ENCODE results near the gene SFMBT2. TPM values are rescaled to one million over a fixed set of nuclear protein-coding genes. Genes with fewer than 3 reads are reported as not detected.
A peak's percentile ranks its signal among the peaks of the same experiment; 100 is the strongest.

The SFMBT2 gene
- total and polyA plus RNA-seq, 10 of the 15 experiments (the other 5 are each of a cell fraction or from before 2014, with no cell fraction given), result 2.8 to 29.6 (median 15.1) TPM

DNA sequence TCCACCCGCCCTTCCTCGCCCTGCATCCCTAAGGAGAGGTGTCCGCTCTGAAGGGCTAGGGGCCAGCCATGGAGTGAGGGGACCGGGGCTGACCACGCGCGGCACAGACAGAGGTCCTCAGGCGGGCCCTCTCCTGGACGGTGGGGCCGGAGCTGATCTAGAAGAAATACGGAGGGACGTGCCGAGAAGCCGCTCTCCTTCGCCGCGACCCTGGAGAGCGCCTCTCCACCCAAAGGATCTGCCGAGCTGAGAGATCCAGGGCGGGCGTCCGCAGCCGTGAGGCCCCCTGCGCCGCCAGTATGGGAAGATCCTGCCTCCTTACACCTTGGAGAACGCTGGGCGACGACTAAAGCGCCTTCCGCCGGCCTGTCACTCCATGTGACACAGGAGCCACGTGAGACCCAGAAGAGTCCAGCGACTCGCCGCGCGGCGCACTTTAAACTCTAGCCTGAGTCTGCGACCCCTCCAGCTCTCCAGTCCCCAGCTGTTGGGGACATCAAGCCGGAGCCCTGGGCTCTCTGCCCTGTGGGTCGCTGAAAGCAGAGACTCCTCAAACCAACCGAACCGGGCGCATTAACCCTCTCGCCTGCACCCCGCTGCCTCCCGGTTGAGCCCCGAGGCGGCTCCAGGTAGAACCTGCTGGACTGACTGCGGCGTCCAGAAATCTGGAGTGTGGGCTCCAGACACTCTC is 1.5 kb upstream of the SFMBT2 start:
- ATAC-seq (no peak), DNase-seq (ENCODE audit: low read depth, low spot score) (no peak), FAIRE-seq (no peak)
- Histone ChIP-seq H3K4me2 (ENCODE audit: control insufficient read depth, insufficient read depth) (peak overlapping the region; percentile 100), H3K9ac (ENCODE audit: control insufficient read depth, insufficient read depth, low read length) (peak overlapping the region; percentile 38; the same call in 1 of the 2 replicates), H4K20me1 (ENCODE audit: control insufficient read depth, insufficient read depth) (no peaks in the 10 kb centered on the region), H3K27ac (ENCODE audit: control insufficient read depth, insufficient read depth) (no peak overlapping the region; the same call in 1 of the 2 replicates), H2AFZ (ENCODE audit: control insufficient read depth, low read depth, low read length) (peak overlapping the region; percentile 96), H3K9me3 (replicated peaks; ENCODE audit: control insufficient read depth, insufficient read depth, low read length) (no peaks in the 10 kb centered on the region), H3K4me3 (peak overlapping the region; percentile 100), H3K4me1 (ENCODE audit: control insufficient read depth, insufficient read depth, low read length) (peaks cover 17% of the 10 kb centered on the region), H3K27me3 (replicated peaks in 1 of 2; ENCODE audit: control insufficient read depth in 2 of 2, insufficient read depth in 2 of 2, low read length in 1 of 2) (no peaks in the 10 kb centered on the region), H3K36me3 (ENCODE audit: control insufficient read depth in 2 of 2, insufficient read depth in 2 of 2, low read length in 1 of 2) (no peaks in the 10 kb centered on the region), H3K79me2 (ENCODE audit: control insufficient read depth, insufficient read depth, low read length) (peaks cover 39% of the 10 kb centered on the region)
- ChIA-PET SMC1A (ENCODE audit: uncharacterized antibody, unreplicated experiment) (interaction anchor here (1.5 to 4.0 kb wide), 2 partner anchors 8 to 491 kb away, joined by 4 to 23 read pairs; no protein-coding TSS in a partner anchor), POLR2A (interaction anchor here (0.6 kb wide), 1 partner anchor 17 kb away, joined by 9 read pairs; no protein-coding TSS in a partner anchor), CTCF (interaction anchor here (1.0 to 2.0 kb wide), 4 partner anchors 8 to 735 kb away, joined by 3 to 13 read pairs (median 3); no protein-coding TSS in a partner anchor), RAD21 (ENCODE audit: unreplicated experiment) (interaction anchor here (0.7 to 3.6 kb wide), 9 partner anchors 8 to 492 kb away, joined by 3 to 13 read pairs (median 7); no protein-coding TSS in a partner anchor)
- intact Hi-C loops (cut with micrococcal nuclease; ENCODE audit: unreplicated experiment), result loop anchor here (5.0 kb wide), 1 partner anchor 110 kb away; no protein-coding TSS in a partner anchor
- no TSS peak for BruUV-seq (replicated peaks)
- in situ Hi-C loops (cut with MboI), result loop anchor here (25.0 kb wide), 1 partner anchor 750 kb away; no protein-coding TSS in a partner anchor
- 11% methylated on average over 51 of the region's 51 CpGs for WGBS (ENCODE audit: insufficient coverage, insufficient replicate concordance, low lambda C conversion rate, missing lambda C conversion rate)
- TF ChIP-seq CHD2 (IDR thresholded peaks at IDR 0.05; ENCODE audit: borderline replicate concordance, low read depth, low read length) (no peak), RBBP5 (conservative IDR thresholded peaks at IDR 0.05) (no peak), IKZF1 (conservative IDR thresholded peaks at IDR 0.05) (peak; percentile 15; the same call in 1 of the 2 replicates), SUZ12 (IDR thresholded peaks at IDR 0.05; ENCODE audit: unreplicated experiment) (no peak), NR2C2 (IDR thresholded peaks at IDR 0.05; ENCODE audit: borderline replicate concordance, control insufficient read depth, insufficient read length, low read depth) (no peak), NRF1 (conservative IDR thresholded peaks at IDR 0.05; ENCODE audit: low read depth, low read length) (no peak), PAX8 (IDR thresholded peaks at IDR 0.05) (no peak), DPF2 (IDR thresholded peaks at IDR 0.05) (no peak), BCL11A (IDR thresholded peaks at IDR 0.05; ENCODE audit: low read depth, low read length) (no peak), STAT3 (IDR thresholded peaks at IDR 0.05; ENCODE audit: low read depth, low read length) (no peak), SMC3 (IDR thresholded peaks at IDR 0.05; ENCODE audit: borderline replicate concordance, low read length) (no peak)
- TF ChIP-seq, protein P1, sequence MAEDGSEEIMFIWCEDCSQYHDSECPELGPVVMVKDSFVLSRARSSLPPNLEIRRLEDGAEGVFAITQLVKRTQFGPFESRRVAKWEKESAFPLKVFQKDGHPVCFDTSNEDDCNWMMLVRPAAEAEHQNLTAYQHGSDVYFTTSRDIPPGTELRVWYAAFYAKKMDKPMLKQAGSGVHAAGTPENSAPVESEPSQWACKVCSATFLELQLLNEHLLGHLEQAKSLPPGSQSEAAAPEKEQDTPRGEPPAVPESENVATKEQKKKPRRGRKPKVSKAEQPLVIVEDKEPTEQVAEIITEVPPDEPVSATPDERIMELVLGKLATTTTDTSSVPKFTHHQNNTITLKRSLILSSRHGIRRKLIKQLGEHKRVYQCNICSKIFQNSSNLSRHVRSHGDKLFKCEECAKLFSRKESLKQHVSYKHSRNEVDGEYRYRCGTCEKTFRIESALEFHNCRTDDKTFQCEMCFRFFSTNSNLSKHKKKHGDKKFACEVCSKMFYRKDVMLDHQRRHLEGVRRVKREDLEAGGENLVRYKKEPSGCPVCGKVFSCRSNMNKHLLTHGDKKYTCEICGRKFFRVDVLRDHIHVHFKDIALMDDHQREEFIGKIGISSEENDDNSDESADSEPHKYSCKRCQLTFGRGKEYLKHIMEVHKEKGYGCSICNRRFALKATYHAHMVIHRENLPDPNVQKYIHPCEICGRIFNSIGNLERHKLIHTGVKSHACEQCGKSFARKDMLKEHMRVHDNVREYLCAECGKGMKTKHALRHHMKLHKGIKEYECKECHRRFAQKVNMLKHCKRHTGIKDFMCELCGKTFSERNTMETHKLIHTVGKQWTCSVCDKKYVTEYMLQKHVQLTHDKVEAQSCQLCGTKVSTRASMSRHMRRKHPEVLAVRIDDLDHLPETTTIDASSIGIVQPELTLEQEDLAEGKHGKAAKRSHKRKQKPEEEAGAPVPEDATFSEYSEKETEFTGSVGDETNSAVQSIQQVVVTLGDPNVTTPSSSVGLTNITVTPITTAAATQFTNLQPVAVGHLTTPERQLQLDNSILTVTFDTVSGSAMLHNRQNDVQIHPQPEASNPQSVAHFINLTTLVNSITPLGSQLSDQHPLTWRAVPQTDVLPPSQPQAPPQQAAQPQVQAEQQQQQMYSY (CRISPR knock-in tag; IDR thresholded peaks at IDR 0.05), result no peak
- TF ChIP-seq, protein P2, sequence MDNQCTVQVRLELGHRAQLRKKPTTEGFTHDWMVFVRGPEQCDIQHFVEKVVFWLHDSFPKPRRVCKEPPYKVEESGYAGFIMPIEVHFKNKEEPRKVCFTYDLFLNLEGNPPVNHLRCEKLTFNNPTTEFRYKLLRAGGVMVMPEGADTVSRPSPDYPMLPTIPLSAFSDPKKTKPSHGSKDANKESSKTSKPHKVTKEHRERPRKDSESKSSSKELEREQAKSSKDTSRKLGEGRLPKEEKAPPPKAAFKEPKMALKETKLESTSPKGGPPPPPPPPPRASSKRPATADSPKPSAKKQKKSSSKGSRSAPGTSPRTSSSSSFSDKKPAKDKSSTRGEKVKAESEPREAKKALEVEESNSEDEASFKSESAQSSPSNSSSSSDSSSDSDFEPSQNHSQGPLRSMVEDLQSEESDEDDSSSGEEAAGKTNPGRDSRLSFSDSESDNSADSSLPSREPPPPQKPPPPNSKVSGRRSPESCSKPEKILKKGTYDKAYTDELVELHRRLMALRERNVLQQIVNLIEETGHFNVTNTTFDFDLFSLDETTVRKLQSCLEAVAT (IDR thresholded peaks at IDR 0.05), result 0 out of 2 replicates have a peak, but pooled peaks have one; percentile 32
- TF ChIP-seq, protein P3, sequence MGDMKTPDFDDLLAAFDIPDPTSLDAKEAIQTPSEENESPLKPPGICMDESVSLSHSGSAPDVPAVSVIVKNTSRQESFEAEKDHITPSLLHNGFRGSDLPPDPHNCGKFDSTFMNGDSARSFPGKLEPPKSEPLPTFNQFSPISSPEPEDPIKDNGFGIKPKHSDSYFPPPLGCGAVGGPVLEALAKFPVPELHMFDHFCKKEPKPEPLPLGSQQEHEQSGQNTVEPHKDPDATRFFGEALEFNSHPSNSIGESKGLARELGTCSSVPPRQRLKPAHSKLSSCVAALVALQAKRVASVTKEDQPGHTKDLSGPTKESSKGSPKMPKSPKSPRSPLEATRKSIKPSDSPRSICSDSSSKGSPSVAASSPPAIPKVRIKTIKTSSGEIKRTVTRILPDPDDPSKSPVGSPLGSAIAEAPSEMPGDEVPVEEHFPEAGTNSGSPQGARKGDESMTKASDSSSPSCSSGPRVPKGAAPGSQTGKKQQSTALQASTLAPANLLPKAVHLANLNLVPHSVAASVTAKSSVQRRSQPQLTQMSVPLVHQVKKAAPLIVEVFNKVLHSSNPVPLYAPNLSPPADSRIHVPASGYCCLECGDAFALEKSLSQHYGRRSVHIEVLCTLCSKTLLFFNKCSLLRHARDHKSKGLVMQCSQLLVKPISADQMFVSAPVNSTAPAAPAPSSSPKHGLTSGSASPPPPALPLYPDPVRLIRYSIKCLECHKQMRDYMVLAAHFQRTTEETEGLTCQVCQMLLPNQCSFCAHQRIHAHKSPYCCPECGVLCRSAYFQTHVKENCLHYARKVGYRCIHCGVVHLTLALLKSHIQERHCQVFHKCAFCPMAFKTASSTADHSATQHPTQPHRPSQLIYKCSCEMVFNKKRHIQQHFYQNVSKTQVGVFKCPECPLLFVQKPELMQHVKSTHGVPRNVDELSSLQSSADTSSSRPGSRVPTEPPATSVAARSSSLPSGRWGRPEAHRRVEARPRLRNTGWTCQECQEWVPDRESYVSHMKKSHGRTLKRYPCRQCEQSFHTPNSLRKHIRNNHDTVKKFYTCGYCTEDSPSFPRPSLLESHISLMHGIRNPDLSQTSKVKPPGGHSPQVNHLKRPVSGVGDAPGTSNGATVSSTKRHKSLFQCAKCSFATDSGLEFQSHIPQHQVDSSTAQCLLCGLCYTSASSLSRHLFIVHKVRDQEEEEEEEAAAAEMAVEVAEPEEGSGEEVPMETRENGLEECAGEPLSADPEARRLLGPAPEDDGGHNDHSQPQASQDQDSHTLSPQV (IDR thresholded peaks at IDR 0.05), result no peak
